Measurements from ENCODE around the gene THUMPD2.

THUMPD2 gene

GRCh38 chr2:39715095-39715494, 64.0 kb downstream of the THUMPD2 start:
- DNase-seq, result no peak

GRCh38 chr2:39712953-39713352, 66.1 kb downstream of the THUMPD2 start:
- no peak for DNase-seq

GRCh38 chr2:39710807-39711206, 68.3 kb downstream of the THUMPD2 start:
- no peak for DNase-seq

GRCh38 chr2:39708003-39708402, 71.1 kb downstream of the THUMPD2 start:
- DNase-seq, result no peak

- DNase-seq, result no peak
Measured at GRCh38 chr2:39706945-39707344, 72.1 kb downstream of the THUMPD2 start.

- DNase-seq, result no peak
Measured at GRCh38 chr2:39706312-39706711, 72.7 kb downstream of the THUMPD2 start.

GRCh38 chr2:39705638-39706037, 73.4 kb downstream of the THUMPD2 start:
- no peak for DNase-seq

GRCh38 chr2:39704540-39704939, 74.5 kb downstream of the THUMPD2 start:
- DNase-seq, result no peak

GRCh38 chr2:39703181-39703872, 75.7 kb downstream of the THUMPD2 start:
- DNase-seq, result no peak

- DNase-seq, result no peak
Measured at GRCh38 chr2:39701137-39701536, 77.9 kb downstream of the THUMPD2 start.

- no peak for DNase-seq
Measured at GRCh38 chr2:39697454-39697853, 81.6 kb downstream of the THUMPD2 start.

GRCh38 chr2:39696838-39697237, 82.2 kb downstream of the THUMPD2 start:
- DNase-seq, result no peak

- no peak for DNase-seq
Measured at GRCh38 chr2:39696101-39696553, 82.9 kb downstream of the THUMPD2 start.

GRCh38 chr2:39693245-39693644, 85.8 kb downstream of the THUMPD2 start:
- DNase-seq, result no peak

- DNase-seq, result no peak
Measured at GRCh38 chr2:39689876-39690275, 89.2 kb downstream of the THUMPD2 start.

- no peak for DNase-seq
Measured at GRCh38 chr2:39689272-39689841, 89.7 kb downstream of the THUMPD2 start.

GRCh38 chr2:39688181-39688580, 90.9 kb downstream of the THUMPD2 start:
- DNase-seq, result no peak

- no peak for DNase-seq
Measured at GRCh38 chr2:39686456-39686855, 92.6 kb downstream of the THUMPD2 start.
